Cardiac fibroblast (primary cell): ENCODE data around the gene VPS39.
A peak's percentile ranks its signal among the peaks of the same experiment; 100 is the strongest.
"Not testable (repeated sequence)": the region's sequence is repeated elsewhere in the genome, so short reads cannot be mapped to it uniquely, and the experiment has no call there.

ENCODE experiments used
- DNase-seq, 2 donors: peaks; one replicate each; pipeline versions ENCODE4 v3.0.0 to v3.0.0-alpha.2; 2010; ENCODE audit warnings: low read depth in 2 of 2
- H3K4me3 ChIP-seq, 2 donors: replicated peaks in 1 of 2; 1 replicate in 1 of 2; 2 replicates in 1 of 2; pipeline ENCODE4 v1.5.1; 2011; ENCODE audit warnings: low read depth in 2 of 2, low read length in 2 of 2, mild to moderate bottlenecking in 2 of 2, moderate library complexity in 1 of 2
- TF ChIP-seq, protein P1 (sequence below): IDR thresholded peaks from one replicate; pipeline ENCODE4 v1.5.1; 2011; ENCODE audit warnings: low read depth, mild to moderate bottlenecking, low read length, inconsistent platforms

The VPS39 gene

DNA sequence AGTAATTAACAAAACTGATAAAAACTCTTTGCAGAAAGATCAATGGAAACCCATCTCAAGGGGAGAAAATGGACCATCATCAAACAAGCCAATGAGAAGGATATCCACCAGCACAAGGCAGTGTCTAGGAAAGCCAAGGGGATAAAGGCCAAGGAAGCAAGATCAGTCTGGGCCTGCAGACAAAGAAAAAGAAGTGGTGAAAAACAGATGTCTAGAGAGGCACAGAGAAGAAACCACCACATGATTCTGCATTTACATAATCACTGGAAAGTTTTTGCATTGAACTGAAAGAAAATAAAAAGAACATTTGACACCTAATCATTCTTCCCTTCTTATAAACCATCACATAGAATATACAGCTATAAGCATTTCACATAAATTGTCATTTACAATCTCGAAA is 23.0 kb upstream of the VPS39 start:
- no peak for DNase-seq
- no peak overlapping the region for H3K4me3 ChIP-seq
- TF ChIP-seq, protein P1, sequence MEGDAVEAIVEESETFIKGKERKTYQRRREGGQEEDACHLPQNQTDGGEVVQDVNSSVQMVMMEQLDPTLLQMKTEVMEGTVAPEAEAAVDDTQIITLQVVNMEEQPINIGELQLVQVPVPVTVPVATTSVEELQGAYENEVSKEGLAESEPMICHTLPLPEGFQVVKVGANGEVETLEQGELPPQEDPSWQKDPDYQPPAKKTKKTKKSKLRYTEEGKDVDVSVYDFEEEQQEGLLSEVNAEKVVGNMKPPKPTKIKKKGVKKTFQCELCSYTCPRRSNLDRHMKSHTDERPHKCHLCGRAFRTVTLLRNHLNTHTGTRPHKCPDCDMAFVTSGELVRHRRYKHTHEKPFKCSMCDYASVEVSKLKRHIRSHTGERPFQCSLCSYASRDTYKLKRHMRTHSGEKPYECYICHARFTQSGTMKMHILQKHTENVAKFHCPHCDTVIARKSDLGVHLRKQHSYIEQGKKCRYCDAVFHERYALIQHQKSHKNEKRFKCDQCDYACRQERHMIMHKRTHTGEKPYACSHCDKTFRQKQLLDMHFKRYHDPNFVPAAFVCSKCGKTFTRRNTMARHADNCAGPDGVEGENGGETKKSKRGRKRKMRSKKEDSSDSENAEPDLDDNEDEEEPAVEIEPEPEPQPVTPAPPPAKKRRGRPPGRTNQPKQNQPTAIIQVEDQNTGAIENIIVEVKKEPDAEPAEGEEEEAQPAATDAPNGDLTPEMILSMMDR: no peak

DNA sequence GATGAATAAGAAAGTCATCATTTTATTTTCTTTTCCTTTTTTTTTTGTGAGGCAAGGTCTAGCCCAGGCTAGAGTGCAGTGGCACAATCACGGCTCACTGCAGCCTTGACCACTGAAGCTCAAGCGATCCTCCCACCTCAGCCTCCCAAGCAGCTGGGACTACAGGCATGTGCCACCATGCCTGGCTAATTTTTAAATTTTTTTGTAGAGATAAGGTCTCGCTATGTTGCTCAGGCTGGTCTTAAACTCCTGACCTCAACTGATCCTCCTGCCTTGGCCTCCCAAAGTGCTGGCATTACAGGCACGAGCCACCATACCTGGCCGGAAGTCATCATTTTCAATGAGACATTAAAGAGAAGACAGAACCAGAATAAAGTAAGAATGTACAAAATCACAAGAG is 20.9 kb upstream of the VPS39 start:
- not testable (repeated sequence) for DNase-seq, H3K4me3 ChIP-seq

DNA sequence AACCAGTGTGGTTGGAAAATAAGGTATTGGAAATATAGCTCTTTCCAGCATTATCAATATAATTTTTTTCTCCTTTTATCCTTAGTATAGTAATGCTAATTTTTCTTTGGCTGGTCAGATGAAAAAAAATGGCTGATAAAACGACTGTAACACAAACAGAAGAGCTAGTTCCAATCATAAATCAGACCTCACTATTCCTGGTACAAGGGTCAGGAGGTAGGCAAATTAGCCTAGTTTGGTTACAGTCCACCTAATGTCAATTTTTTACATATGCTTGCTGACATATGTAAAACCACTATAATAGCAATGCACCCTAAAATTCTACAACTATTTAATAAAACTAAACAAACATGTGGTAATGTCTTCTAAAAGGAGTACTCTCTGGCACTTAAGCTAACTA is 19.9 kb upstream of the VPS39 start:
- H3K4me3 ChIP-seq: no peak overlapping the region
- DNase-seq: no peak
- TF ChIP-seq, protein P1: no peak

DNA sequence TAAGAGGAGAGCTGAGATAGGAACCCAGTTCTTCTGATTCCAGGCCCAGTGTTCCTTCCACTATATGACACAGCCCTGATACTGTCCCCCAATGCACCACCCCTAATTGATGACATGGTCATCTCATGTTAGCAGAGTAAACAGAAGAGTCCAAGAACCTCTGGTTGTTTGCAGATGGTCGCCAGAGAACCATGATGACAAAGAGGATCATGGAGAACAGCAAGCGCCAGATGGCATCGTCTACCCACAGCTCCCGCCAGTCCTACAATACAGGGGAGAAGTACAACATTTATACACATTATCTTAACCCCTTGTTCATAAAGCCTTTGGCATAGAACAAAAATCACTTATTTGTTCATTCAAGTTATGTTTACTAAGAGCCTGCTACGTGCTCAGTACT is 18.5 kb upstream of the VPS39 start:
- no peak for DNase-seq
- no peak overlapping the region for H3K4me3 ChIP-seq
- TF ChIP-seq, protein P1: no peak

DNA sequence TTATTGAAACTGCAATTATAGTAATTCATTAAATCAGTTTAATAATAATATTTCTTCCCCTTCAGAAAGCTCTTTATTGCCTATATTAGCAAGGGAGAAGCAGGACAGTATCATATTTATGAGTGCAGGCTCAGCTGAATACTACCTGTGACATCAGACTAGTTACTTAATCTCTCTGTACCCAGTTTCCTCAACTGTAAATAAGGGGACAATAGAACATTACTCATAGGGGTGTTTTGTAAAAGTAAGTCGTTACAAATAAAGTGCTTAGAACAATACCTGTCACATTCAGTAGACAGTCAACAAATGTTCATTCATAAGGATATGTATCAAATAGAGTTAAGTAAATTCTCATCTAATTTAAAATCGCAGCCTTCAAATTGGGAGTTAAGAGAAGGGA is 12.1 kb upstream of the VPS39 start:
- H3K4me3 ChIP-seq: no peak overlapping the region
- TF ChIP-seq, protein P1: no peak
- DNase-seq: peak in 1 of 2 donors; percentile 42

- no peak for DNase-seq
- no peak overlapping the region for H3K4me3 ChIP-seq
- TF ChIP-seq, protein P1: no peak
These were observed 11.0 kb upstream of the VPS39 start for GRCh38 chr15:42218953-42219592.

DNA sequence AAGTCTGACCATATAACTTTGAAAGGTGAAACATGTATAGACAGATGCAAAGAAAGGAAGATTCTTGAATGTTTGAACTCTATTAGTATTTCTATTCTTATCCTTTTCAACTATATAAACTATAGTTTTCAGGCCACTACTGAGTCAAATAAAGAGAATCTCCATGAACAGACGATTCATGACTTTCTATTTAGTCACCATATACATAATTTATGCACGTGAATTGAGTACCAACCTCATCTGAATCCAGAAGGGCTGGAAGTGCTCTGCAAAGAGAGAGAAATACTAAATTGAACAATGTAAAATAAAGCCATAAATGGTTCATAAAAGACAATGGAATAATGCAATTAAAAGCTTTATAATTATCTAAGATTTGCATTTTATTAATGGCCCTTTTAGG is 9.5 kb upstream of the VPS39 start:
- TF ChIP-seq, protein P1: no peak
- H3K4me3 ChIP-seq: no peak overlapping the region
- no peak for DNase-seq
